ENCODE results near the gene INSYN2A.

- TF ChIP-seq CTCF (IDR thresholded peaks at IDR 0.05) = no peak
- TF ChIP-seq POLR2A (IDR thresholded peaks at IDR 0.05) = no peak
- TF ChIP-seq POLR2AphosphoS5 (IDR thresholded peaks at IDR 0.05) = no peak
- no peak for TF ChIP-seq EP300 (IDR thresholded peaks at IDR 0.05; ENCODE audit: low read depth)
Observed at GRCh38 chr10:127227663-127228062, 31.3 kb upstream of the INSYN2A start.
